Stimulated activated CD4-positive, alpha-beta T cell treated with anti-CD3 and anti-CD28 coated beads, Interleukin-4, amount 100 ng/mL, for 48 hours (primary cell): ENCODE results near the gene MAGED4.
"Not testable (repeated sequence)": the region's sequence is repeated elsewhere in the genome, so short reads cannot be mapped to it uniquely, and the experiment has no call there.

Source experiments
- DNase-seq, 2 donors: peaks; one replicate each; pipeline ENCODE4 v3.0.0-alpha.2; 2020; ENCODE audit warnings: low read depth in 2 of 2

The MAGED4 gene

DNA sequence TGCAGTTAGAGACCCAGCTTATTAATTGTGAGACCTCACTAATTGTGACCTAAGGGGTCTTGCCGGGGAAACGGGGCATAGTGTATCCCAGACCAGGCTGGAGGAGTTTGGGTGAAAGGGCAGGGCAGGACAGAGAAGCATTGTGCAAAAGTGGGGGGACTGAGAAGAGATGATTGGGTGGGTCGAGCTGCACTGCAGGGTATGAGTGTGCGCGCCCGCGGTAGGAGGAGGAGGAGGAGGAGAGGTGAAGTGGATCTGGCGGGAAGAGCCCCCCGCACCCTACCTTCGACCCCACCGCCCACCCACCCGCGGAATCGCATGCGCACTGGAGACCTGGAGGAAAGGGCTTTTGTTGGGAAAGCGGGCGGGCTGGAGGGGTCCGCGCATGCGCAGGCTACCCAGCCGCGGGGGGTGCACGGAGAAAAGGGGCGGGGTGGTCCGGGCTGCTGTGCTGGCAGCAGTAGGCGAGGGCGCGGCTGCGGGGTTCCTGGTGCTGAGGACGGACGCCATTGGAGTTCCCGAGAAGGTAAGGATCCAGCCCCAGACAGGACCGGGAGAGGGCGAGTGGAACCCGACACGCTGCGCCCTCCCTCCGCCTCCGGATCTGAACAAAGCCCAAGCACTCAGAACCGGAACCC lies at the start of gene MAGED4:
Gene MAGED4 (plus strand): TSS at position 449 of the 638 bp plus-strand sequence. CDS start 1,035 bp downstream, outside the sequence.
- not testable (repeated sequence) for DNase-seq

DNA sequence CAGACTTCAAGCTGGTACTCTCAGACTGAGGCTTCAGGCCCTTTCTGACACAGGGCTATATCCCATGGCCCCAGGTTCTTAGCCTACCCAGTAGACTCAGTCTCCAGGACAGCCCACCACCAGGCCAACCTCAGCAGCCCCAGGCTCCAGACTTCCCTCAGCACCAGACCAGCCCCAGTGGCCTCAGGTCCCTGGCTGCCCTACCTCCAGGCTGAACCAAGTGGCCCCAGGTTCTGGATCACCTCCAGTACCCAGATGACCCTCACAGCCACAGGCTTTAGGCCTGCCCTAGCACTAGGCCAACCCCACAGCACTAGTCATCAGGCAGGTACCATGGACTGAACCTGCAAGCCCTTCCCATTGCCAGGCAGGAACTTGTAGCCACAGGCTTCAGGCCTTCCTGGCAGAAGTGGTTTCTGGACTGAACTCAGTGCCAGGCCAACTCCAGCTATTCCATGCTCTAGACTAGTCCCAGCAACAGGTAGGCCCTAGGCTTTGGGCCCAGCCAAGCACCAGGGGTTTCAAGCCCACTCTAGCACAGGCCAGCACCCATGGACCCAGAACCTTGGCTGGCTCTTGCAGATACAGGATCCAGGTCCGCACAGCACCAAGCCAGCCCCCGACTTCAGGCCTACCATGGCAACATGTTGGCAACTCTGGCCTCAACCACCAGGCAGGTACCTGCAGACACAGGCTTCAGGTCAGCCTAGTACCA lies 45.7 kb upstream of the MAGED4 start:
- no peak for DNase-seq

DNA sequence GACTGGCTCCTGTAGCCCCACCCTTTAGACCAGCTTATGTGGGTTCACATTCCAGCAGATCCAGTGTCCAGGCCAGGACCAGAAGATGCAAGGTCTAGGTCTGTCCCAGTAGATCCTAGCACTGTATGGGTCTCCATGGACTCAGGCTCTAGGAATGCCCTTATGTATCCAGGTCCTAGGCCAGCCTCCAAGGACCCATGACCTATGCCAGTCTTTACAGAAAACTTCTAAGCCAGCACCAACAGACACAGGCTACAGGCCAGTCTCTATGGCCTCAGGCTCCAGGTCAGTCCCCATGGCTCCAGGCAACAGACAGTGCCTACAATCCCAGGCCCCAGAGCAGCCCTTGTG lies 45.2 kb upstream of the MAGED4 start:
- DNase-seq: no peak

DNA sequence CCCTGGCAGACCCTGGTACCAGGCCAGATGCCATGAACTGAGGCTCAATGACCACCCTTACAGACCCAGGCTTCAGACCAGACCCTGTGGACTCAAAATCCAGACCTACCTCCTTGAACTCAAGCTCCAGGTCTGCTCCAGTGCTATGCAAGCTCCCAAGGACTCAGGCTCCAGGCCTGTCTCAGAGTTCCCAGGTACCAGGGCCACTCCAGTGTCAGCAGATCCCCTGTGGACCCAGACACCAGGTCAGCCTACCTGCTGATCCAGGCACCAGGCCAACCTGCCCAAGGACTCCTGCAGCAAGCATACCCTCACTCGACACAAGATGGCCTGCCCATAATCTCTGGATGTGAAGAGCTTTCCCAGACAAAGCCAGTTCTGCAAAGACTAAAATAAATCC lies 44.7 kb upstream of the MAGED4 start:
- DNase-seq: no peak

DNA sequence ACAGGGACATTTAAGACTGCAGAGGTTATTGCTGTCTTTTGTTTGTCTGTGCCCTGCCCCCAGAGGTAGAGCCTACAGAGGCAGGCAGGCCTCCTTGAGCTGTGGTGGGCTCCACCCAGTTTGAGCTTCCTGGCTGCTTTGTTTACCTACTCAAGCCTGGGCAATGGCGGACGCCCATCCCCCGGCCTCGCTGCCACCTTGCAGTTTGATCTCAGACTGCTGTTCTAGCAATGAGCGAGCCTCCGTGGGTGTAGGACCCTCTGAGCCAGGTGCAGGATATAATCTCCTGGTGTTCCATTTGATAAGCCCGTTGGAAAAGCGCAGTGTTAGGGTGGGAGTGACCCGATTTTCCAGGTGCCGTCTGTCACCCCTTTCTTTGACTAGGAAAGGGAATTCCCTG lies 34.0 kb upstream of the MAGED4 start:
- DNase-seq: not testable (repeated sequence)

- not testable (repeated sequence) for DNase-seq
Observed at GRCh38 chrX:52160140-52160539, 24.5 kb upstream of the MAGED4 start.

GRCh38 chrX:52166840-52167239 lies 17.8 kb upstream of the MAGED4 start:
- no peak for DNase-seq

GRCh38 chrX:52171055-52171454 lies 13.6 kb upstream of the MAGED4 start:
- DNase-seq: not testable (repeated sequence)

GRCh38 chrX:52185078-52185453 lies 378 bp downstream of the MAGED4 start:
- DNase-seq: not testable (repeated sequence)

GRCh38 chrX:52211405-52211804 lies 26.7 kb downstream of the MAGED4 start:
- DNase-seq: not testable (repeated sequence)

DNA sequence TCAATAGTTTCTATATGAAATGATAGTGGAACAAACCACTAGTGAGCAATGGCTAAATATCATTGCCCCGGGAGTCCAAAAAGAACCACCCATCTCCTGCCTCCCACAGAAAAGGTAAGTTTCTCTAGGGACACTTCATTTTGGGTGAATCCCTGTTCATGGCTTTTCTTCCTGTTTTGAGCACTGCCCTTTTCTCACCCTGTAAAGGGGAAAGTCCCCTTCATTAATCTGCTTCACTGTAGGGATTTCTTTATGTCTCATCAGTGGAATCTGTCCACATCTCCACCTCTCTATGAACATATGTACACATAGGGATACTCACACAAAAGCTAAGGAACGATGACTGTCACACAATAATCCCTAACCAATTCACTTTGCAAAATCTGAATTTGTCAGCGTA lies 28.6 kb downstream of the MAGED4 start:
- DNase-seq: no peak

GRCh38 chrX:52216541-52216940 lies 31.9 kb downstream of the MAGED4 start:
- DNase-seq: no peak

DNA sequence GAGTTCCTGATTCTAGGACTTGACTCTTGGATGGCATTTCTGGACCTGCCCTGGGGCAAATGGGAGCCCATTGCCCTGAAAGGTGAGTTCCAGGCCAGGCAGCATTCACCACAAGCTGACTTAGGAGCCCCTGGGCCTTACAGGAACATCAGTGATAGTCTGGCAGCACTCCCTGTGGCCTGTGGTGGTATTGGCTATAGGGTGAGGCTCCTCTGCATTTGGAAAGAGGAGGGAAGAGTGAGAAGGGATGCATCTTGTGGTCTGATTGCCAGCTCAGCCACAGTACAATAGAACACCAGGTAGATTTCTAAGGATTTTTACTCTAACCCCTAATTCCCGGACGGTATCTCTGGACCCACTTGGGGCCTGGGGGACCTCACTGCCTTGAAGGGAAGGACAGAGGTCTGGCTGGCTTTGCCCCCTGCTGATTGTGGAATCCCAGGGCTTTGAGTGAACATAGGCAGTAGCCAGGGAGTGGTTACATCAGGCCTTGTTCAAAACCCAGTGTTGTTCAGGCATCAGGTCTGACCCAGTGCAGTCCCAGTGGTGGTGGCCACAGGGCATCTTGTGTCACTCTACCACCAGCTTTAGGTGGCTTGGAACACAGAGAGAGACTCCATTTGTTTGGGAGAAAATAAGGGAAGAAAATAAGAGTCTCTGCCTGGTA lies 32.9 kb downstream of the MAGED4 start:
- no peak for DNase-seq

DNA sequence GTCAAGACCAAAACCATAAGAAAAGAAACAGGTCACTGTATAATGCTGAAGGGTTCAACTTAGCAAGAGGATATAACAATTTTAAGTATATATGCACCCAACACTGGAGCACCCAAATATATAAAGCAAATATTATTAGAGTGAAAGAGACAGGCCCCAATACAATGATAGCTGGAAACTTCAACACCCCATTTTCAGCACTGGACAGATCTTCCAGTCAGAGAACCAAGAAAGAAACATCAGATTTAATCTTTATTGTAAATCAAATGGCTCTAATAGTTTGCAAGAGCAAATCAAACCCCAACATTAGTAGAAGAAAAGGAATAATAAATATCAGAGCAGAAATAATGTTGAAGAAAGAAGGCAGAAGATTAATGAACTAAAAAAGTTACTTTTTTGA lies 36.2 kb downstream of the MAGED4 start:
- no peak for DNase-seq
